Skin of body (tissue), 2 donors: ENCODE data around the gene PSMG1. TPM values are rescaled to one million over a fixed set of nuclear protein-coding genes. Genes with fewer than 3 reads are reported as not detected.
A peak's percentile ranks its signal among the peaks of the same experiment; 100 is the strongest.
"Not testable (repeated sequence)": the region's sequence is repeated elsewhere in the genome, so short reads cannot be mapped to it uniquely, and the experiment has no call there.

Source experiments
- DNase-seq: peaks from one replicate; lab custom pipeline; 2025; lab: John Stamatoyannopoulos, UW
- total RNA-seq: library from RNA; depleted of rRNA; stranded (reverse); fragments of >200 nt; gene quantifications from one replicate; pipeline ENCODE4 v1.2.3, GENCODE V29; 2014

The PSMG1 gene
- 25.6 TPM for total RNA-seq

DNA sequence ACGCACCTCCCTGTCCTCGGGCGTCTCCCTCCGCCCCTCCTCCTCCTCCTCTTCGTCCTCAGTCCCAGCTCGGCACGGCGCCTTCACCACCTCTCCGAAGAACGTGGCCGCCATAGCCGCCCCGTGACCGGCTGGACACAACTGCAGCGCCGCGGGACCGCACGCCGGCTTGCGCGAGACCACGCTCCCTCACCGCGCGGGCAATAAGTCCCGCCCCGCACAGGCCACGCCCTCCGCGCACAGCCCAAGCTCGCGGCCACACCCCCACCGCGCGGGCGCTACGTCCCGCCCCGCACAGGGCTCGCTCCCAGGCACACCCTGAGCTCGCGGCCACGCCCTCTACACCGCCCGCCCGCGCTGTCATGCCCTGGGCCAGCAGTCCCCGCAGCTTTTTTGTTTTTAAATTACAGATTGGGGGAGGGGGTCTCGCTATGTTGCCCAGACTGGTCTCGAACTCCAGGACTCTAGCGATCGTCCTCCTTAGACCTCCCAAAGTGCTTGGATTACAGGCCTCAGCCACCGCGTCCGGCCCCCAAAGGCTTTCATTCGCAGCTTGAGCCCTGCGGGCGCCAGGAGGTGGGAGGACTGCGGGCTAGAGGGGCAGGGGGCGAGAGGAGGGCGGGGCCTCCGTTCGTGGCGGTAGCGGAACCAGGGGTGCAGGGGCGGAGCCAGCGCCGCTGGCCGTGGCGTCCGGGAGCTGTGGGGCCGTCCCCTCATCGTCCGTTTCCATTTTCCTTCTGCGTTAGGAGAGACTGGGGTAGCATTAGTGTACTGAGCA, at the start of gene PSMG1:
PSMG1 (minus strand) TSS at position 180 of the 778 bp plus-strand sequence; CDS start at position 114, 66 bp downstream.
- DNase-seq = peak; percentile 85

- DNase-seq = no peak
These were observed 49.6 kb upstream of the PSMG1 start for GRCh38 chr21:39232861-39233291.

- DNase-seq = no peak
These were observed 41.7 kb upstream of the PSMG1 start for GRCh38 chr21:39224930-39225329.

DNA sequence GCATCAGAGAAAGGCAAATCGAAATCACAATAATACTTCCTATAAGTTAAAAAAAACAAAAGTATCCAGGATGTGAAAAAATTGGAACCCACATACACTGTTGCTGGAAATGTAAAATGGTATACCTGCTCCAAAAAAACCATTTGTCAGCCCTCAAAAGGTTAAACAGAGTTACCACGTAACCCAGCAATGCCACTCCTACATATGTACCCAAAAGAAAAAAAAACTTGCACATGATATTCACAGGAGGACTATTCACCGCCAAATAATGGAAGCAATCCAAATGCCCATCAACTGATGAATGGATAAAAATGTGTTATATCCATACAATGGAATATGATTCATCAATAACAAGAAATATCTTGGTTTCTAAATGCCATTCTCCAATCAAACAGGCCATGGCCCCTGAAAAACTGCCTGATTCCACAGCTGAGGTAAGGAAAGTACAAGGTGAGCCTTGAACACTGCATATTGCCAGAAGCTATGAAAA, 38.8 kb upstream of the PSMG1 start:
- DNase-seq = no peak

GRCh38 chr21:39221282-39221996, 38.2 kb upstream of the PSMG1 start:
- DNase-seq = no peak

GRCh38 chr21:39220875-39221274, 37.6 kb upstream of the PSMG1 start:
- DNase-seq = not testable (repeated sequence)

- no peak for DNase-seq
These were observed 36.9 kb upstream of the PSMG1 start for GRCh38 chr21:39220150-39220549.

- no peak for DNase-seq
These were observed 34.8 kb upstream of the PSMG1 start for GRCh38 chr21:39218082-39218409.

- no peak for DNase-seq
These were observed 34.3 kb upstream of the PSMG1 start for GRCh38 chr21:39217356-39218081.

- DNase-seq = no peak
These were observed 33.0 kb upstream of the PSMG1 start for GRCh38 chr21:39216290-39216689.

DNA sequence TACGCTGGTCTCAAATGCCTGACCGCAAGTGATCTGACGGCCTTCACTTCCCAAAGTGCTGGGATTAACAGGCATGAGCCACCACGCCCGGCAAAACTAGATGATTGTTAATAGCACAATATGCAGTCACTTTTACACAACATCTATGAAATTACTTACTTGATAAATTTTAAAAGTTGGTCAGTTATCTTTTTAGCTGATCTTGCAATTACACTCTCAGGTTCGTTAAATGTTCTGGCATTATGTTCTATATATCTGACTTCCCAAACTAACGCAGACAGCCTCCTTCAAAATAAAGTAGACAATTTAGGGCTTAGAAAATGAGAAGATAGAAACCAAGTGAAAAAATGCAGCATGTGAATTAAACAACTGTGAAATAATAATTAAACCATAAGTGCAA, 31.8 kb upstream of the PSMG1 start:
- no peak for DNase-seq

GRCh38 chr21:39209334-39209688, 26.1 kb upstream of the PSMG1 start:
- no peak for DNase-seq

GRCh38 chr21:39208624-39209333, 25.5 kb upstream of the PSMG1 start:
- DNase-seq = no peak

- no peak for DNase-seq
These were observed 20.9 kb upstream of the PSMG1 start for GRCh38 chr21:39204134-39204533.

DNA sequence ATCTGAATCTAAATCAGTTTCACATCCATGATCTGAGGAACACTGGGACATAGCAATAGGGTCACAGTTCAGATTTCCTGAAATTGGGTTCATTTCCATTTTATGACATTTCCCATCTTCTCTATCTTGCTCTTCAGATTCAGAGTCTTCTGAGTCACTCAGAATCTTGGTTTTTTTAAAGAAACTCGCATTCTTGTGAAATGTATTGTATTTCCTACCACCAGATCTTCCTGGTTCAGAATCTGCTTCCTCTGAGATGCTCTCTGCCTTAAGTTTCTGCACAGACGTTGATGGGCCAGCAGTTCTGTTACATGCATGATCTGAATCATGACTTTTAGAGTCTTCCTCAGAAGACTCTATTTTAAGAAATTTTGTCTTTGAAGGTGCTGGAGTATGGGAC, 15.5 kb upstream of the PSMG1 start:
- DNase-seq = no peak

DNA sequence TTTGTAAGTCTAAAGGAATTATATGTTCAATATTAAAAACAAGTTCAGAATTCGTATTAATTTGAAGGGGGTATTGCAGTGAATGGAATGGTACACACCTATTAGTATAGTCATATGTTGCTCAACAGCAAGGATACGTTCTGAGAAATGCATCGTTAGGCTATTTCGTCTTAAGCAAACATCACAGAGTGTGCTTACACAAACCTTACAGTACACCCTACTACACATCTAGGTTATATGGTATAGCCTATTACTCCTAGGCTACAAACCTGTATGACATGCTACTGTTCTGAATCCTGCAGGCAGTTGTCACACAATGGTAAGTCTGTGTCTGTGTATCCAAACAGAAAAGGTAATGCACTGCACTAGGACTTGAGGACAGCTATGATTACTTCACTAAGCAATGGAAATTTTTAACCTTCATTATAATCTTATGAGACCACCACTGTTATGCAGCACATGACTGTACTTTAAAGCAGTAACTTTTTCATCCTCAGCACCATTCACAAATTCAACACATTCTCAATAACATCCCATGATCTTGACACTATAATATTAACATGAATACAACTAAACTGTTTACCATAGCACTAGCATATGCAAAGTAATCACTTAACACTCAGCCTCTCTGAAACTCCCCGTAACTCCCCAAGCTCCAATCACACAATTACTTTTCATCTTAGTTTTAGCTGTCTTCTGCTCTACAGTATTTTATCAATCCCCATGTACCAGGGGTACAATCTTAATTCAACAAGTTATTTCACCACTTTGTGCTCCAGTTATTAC, 14.4 kb upstream of the PSMG1 start:
- DNase-seq = no peak

DNA sequence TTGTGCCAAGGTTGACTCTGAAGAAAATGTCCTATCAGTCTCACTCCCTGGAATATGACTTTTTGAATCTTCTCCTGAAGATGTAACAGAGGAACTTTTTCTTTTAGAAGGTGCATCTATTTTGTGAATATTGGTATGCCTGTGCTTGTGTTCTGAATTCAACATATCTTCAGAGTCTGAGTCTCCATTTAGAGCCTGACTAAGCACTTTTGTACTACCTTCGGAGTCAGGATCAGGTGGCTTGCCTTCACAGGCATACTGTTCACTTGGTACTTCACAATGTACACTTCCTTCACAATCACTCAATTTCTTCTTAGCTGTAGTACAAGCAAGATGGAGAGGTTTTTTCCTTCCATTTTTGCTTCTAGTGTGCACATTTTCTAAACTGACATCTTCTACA, 13.6 kb upstream of the PSMG1 start:
- DNase-seq = no peak

- DNase-seq = no peak
These were observed 13.1 kb upstream of the PSMG1 start for GRCh38 chr21:39196310-39196709.

GRCh38 chr21:39193380-39193779, 10.1 kb upstream of the PSMG1 start:
- DNase-seq = no peak

- DNase-seq = no peak
These were observed 6.8 kb upstream of the PSMG1 start for GRCh38 chr21:39189857-39190604.
